Measurements from ENCODE around the gene ETHE1.

ETHE1 gene

DNA sequence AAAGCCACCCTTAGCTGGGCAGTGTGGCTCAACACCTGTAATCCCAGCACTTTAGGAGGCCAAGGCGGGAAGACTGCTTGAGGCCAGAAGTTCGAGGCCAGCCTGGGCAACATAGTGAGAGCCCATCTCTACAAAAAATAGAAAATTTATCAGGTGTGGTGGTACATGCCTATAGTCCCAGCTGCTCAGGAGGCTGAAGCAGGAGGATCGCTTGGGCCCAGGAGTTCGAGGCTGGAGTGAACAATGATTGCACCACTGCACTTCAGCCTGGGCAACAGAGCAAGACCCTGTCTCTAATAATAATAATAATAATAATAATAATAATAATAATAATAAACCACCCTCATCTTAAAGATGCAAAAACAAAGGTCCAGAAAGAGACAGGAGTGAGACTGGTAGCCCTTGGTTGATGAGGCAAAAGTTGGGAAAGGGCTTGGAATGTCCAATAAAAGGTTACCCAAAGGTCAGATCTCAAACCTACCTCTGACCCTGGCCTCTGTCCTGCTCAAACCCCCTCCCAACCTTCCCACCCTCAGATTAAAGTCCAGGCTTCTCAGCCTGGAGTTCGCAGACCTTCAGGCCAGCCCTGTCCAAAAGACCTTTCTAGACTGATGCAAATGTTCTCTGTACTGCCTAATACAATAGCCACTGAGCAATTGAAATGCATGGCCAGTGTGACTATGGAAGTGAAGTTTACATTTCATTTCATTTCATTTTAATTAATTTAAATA, 15.1 kb upstream of the ETHE1 start:
- DNase-seq = no peak
- TF ChIP-seq GATA1 (IDR thresholded peaks at IDR 0.05; ENCODE audit: low read depth, low read length) (no peak), POLR2A (IDR thresholded peaks at IDR 0.05; ENCODE audit: low read length) (no peak)

GRCh38 chr19:43540381-43540780, 13.4 kb upstream of the ETHE1 start:
- no peak for DNase-seq
- no peak for TF ChIP-seq GATA1 (IDR thresholded peaks at IDR 0.05; ENCODE audit: low read depth, low read length)
- no peak for TF ChIP-seq POLR2A (IDR thresholded peaks at IDR 0.05; ENCODE audit: low read length)

DNA sequence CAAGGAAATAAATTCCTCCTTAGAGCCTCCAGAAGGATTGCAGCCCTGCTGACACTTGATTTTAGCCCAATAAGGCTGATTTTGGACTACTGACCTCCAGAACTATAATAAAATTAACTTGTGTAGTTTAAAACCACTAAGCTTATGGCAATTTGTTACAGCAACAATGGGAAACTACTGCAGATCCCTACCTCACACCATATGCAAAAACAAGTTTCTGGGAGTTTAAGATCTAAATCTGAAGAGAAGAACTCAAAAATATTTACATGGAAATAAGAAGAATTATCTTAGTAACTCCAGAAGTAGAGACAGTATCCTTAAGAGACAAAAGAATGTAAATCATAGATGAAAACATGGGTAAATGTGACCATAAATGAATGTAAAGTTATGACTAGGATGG, 11.9 kb upstream of the ETHE1 start:
- DNase-seq = peak in 1 of 2 experiments; percentile 10
- no peak for TF ChIP-seq GATA1 (IDR thresholded peaks at IDR 0.05; ENCODE audit: low read depth, low read length)

DNA sequence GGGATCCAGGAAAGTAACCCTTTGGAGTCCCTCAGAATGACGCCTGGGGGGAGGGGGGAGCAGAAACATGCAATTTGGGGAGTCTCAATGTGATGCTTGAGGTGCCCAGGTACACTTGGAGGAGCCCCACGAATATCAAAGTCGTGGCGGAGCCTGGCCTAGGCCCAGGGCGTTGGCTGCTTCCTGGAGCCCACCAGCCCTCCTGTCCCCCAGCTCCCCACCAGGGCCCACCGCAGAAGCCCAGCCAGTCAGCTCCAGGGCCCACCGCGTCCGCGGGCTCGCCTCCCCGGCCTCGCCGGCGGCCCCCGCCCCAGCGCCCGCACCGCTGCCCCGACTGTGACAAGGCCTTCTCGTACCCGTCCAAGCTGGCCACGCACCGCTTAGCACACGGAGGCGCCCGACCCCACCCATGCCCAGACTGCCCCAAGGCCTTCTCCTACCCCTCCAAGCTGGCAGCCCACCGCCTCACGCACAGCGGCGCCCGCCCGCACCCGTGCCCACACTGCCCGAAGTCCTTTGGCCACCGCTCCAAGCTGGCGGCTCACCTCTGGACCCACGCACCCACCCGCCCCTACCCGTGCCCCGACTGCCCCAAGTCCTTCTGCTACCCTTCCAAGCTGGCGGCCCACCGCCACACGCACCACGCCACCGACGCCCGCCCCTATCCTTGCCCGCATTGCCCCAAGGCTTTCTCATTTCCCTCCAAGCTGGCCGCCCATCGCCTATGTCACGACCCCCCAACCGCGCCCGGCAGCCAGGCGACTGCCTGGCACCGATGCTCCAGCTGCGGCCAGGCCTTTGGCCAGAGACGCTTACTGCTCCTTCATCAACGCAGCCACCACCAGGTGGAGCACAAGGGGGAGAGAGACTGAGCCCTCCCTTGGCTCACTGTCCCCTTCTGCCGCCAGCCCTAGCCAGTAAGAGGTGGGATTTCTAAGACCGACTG, 8.1 kb upstream of the ETHE1 start:
- DNase-seq = peak; percentile 56 to 59
- TF ChIP-seq POLR2A (IDR thresholded peaks at IDR 0.05; ENCODE audit: low read length) (no peak), GATA1 (IDR thresholded peaks at IDR 0.05; ENCODE audit: low read depth, low read length) (no peak)

GRCh38 chr19:43534305-43534815, 7.4 kb upstream of the ETHE1 start:
- no peak for TF ChIP-seq POLR2A (IDR thresholded peaks at IDR 0.05; ENCODE audit: low read length)
- no peak for DNase-seq

GRCh38 chr19:43533546-43534304, 6.7 kb upstream of the ETHE1 start:
- TF ChIP-seq POLR2A (IDR thresholded peaks at IDR 0.05; ENCODE audit: low read length) = no peak
- TF ChIP-seq GATA1 (IDR thresholded peaks at IDR 0.05; ENCODE audit: low read depth, low read length) = no peak
- DNase-seq = peak; percentile 98 to 99

GRCh38 chr19:43532962-43533545, 6.1 kb upstream of the ETHE1 start, which contains the start of gene ZNF575:
Gene ZNF575 (plus strand): TSS chr19:43533188. CDS start chr19:43534423, 1,235 bp downstream.
- TF ChIP-seq GATA1 (IDR thresholded peaks at IDR 0.05; ENCODE audit: low read depth, low read length) (no peak), POLR2A (IDR thresholded peaks at IDR 0.05; ENCODE audit: low read length) (peak; percentile 32)

DNA sequence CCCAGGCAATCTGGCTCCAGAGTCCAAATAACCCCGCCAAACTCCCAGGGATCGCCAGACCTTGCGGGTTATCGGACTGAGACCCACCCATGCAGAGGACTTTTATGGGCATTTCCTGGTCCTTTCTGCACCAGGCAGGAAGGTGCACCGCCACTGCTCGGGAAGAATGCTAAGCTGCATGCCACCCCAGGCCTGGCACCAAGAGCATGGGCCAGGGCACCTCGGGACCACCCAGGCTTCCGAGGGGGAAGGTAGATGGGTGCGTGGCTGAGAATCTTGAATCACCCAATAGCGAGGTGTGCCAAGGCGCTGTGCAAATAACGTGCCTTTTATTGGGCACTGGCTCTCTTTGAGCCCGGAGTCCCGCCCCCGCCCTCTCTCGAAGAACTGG, 5.6 kb upstream of the ETHE1 start:
- no peak for DNase-seq

More at GRCh38 chr19:43532962-43533545, 6.1 kb upstream of the ETHE1 start, which contains the start of gene ZNF575:
- DNase-seq = peak; percentile 82 to 89

GRCh38 chr19:43527860-43528622, 1.0 kb upstream of the ETHE1 start:
- peak in 1 of 2 experiments; percentile 23 for DNase-seq
- no peak for TF ChIP-seq GATA1 (IDR thresholded peaks at IDR 0.05; ENCODE audit: low read depth, low read length)
- no peak for TF ChIP-seq POLR2A (IDR thresholded peaks at IDR 0.05; ENCODE audit: low read length)

More for the DNA sequence above, 5.6 kb upstream of the ETHE1 start:
- TF ChIP-seq GATA1 (IDR thresholded peaks at IDR 0.05; ENCODE audit: low read depth, low read length) (no peak), POLR2A (IDR thresholded peaks at IDR 0.05; ENCODE audit: low read length) (no peak)

GRCh38 chr19:43525836-43526771, 897 bp downstream of the ETHE1 start:
- peak in 1 of 2 experiments; percentile 27 for DNase-seq
- TF ChIP-seq GATA1 (IDR thresholded peaks at IDR 0.05; ENCODE audit: low read depth, low read length) = no peak
- TF ChIP-seq POLR2A (IDR thresholded peaks at IDR 0.05; ENCODE audit: low read length) = no peak
